MM.1S (cell line): ENCODE results near the gene RAB31.

Experiments
- DNase-seq: peaks from one replicate; pipeline ENCODE4 v3.0.0-alpha.2; 2015
- H2AFZ ChIP-seq: fragments of 300-600 bp; sonication (generic); 2 replicates; pipeline ENCODE4 v1.6.0; 2016; ENCODE audit warnings: antibody characterized with exemption, low read length
- H3F3A ChIP-seq: fragments of 300-600 bp; sonication (generic); 2 replicates; pipeline ENCODE4 v1.6.1; 2016; ENCODE audit warnings: mild to moderate bottlenecking, antibody characterized with exemption, low read length, moderate library complexity, mixed read lengths; ENCODE audit not compliant: insufficient read depth
- H3K27ac ChIP-seq: fragments of 300-600 bp; sonication (generic); 2 replicates; pipeline ENCODE4 v1.5.1; 2016; ENCODE audit warnings: mild to moderate bottlenecking, low read length
- H3K27me3 ChIP-seq: fragments of 300-600 bp; sonication (generic); replicated peaks from 2 replicates; pipeline ENCODE4 v1.6.0; 2016; ENCODE audit warnings: low read length; ENCODE audit not compliant: insufficient read depth
- H3K36me3 ChIP-seq: fragments of 300-600 bp; sonication (generic); replicated peaks from 2 replicates; pipeline ENCODE4 v1.6.1; 2016; ENCODE audit warnings: mild to moderate bottlenecking, low read length, mixed read lengths; ENCODE audit not compliant: insufficient read depth
- H3K4me1 ChIP-seq: fragments of 300-600 bp; sonication (generic); 2 replicates; pipeline ENCODE4 v1.6.1; 2016; ENCODE audit warnings: low read length, mixed read lengths
- H3K4me2 ChIP-seq: fragments of 300-600 bp; sonication (generic); 2 replicates; pipeline ENCODE4 v1.6.0; 2016; ENCODE audit warnings: low read depth, low read length
- H3K4me3 ChIP-seq: fragments of 300-600 bp; sonication (generic); 2 replicates; pipeline ENCODE4 v1.5.1; 2016; ENCODE audit warnings: low read length, mixed read lengths
- H3K79me2 ChIP-seq: fragments of 300-600 bp; sonication (generic); 2 replicates; pipeline ENCODE4 v1.6.1; 2016; ENCODE audit warnings: mixed run types, low read length, mixed read lengths
- H3K9ac ChIP-seq: fragments of 300-600 bp; sonication (generic); 2 replicates; pipeline ENCODE4 v1.6.1; 2016; ENCODE audit warnings: low read length, mixed read lengths
- H3K9me2 ChIP-seq: fragments of 300-600 bp; sonication (generic); replicated peaks from 2 replicates; pipeline ENCODE4 v1.6.1; 2016; ENCODE audit warnings: mild to moderate bottlenecking, low read length, mixed read lengths; ENCODE audit not compliant: insufficient read depth
- H3K9me3 ChIP-seq: fragments of 300-600 bp; sonication (generic); replicated peaks from 2 replicates; pipeline ENCODE4 v1.6.1; 2016; ENCODE audit warnings: mild to moderate bottlenecking, low read length, mixed read lengths; ENCODE audit not compliant: insufficient read depth
- H4K20me1 ChIP-seq: fragments of 300-600 bp; sonication (generic); 2 replicates; pipeline ENCODE4 v1.6.1; 2016; ENCODE audit warnings: mild to moderate bottlenecking, low read length, moderate library complexity, mixed read lengths; ENCODE audit not compliant: insufficient read depth
- CTCF ChIP-seq: fragments of 300-600 bp; sonication (generic); IDR thresholded peaks from 2 replicates; pipeline ENCODE4 v1.5.1; 2016; ENCODE audit warnings: antibody characterized with exemption, low read length, mixed read lengths
- EZH2 ChIP-seq: fragments of 300-600 bp; sonication (generic); optimal IDR thresholded peaks from 2 replicates; pipeline ENCODE3; 2017; ENCODE audit warnings: low read depth, mild to moderate bottlenecking, antibody characterized with exemption, low read length, mixed read lengths
- EZH2phosphoT487 ChIP-seq: fragments of 300-600 bp; sonication (generic); IDR thresholded peaks from 2 replicates; pipeline ENCODE4 v1.6.1; 2018; ENCODE audit warnings: antibody characterized with exemption, low read length

The RAB31 gene

GRCh38 chr18:9696701-9697100 is 11.4 kb upstream of the RAB31 start:
- Histone ChIP-seq H3K4me2 (no peak overlapping the region), H3K79me2 (no peaks in the 10 kb centered on the region), H3K9me2 (no peaks in the 10 kb centered on the region), H3K36me3 (no peaks in the 10 kb centered on the region), H3K4me1 (no peaks in the 10 kb centered on the region; the same call in 1 of the 2 replicates), H3F3A (no peaks in the 10 kb centered on the region), H3K9me3 (no peaks in the 10 kb centered on the region), H3K27me3 (no peaks in the 10 kb centered on the region), H3K4me3 (no peak overlapping the region), H3K9ac (no peak overlapping the region), H2AFZ (no peak overlapping the region), H3K27ac (no peak overlapping the region), H4K20me1 (no peaks in the 10 kb centered on the region)
- no peak for DNase-seq
- no peak for TF ChIP-seq CTCF
- TF ChIP-seq EZH2phosphoT487 = no peak
- TF ChIP-seq EZH2 = no peak

DNA sequence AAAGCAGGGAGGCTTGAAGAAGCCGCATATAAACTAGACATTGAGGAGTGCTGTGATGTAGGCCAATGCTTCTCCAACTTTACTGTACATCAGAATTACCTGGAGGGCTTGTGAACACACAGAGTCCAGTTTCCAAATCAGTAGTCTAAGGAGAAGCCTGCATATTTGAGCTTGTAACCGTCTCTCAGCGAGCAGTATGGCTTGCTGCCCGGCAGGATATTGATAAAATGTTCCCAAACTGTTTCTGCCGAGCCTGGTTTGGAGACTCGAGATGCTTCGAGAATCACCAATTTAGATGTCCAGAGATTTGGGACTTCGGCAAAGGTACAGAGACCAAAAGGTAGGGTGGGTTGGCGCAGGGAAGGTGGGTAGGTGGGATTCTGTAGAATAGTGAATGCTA is 11.0 kb upstream of the RAB31 start:
- Histone ChIP-seq H3K4me3 (no peak overlapping the region), H3K9me2 (no peaks in the 10 kb centered on the region), H4K20me1 (no peaks in the 10 kb centered on the region), H3K79me2 (no peaks in the 10 kb centered on the region), H3K9ac (no peak overlapping the region), H3K9me3 (no peaks in the 10 kb centered on the region), H2AFZ (no peak overlapping the region), H3F3A (no peaks in the 10 kb centered on the region), H3K27me3 (no peaks in the 10 kb centered on the region), H3K36me3 (no peaks in the 10 kb centered on the region), H3K4me1 (no peaks in the 10 kb centered on the region; the same call in 1 of the 2 replicates), H3K4me2 (no peak overlapping the region), H3K27ac (no peak overlapping the region)
- TF ChIP-seq CTCF = no peak
- no peak for TF ChIP-seq EZH2
- no peak for TF ChIP-seq EZH2phosphoT487
- no peak for DNase-seq

GRCh38 chr18:9698497-9698896 is 9.6 kb upstream of the RAB31 start:
- no peaks in the 10 kb centered on the region for H3K27me3 ChIP-seq
- no peak for DNase-seq
- no peak for TF ChIP-seq EZH2phosphoT487
- TF ChIP-seq CTCF = no peak
- TF ChIP-seq EZH2 = no peak
- H3K4me3 ChIP-seq = no peak overlapping the region
- H3K79me2 ChIP-seq = no peaks in the 10 kb centered on the region
- H3K9ac ChIP-seq = no peak overlapping the region
- H3K27ac ChIP-seq = no peak overlapping the region
- H3K9me2 ChIP-seq = no peaks in the 10 kb centered on the region
- no peaks in the 10 kb centered on the region for H3F3A ChIP-seq
- no peaks in the 10 kb centered on the region for H3K9me3 ChIP-seq
- H4K20me1 ChIP-seq = no peaks in the 10 kb centered on the region
- no peaks in the 10 kb centered on the region; the same call in 1 of the 2 replicates for H3K4me1 ChIP-seq
- H2AFZ ChIP-seq = no peak overlapping the region
- H3K36me3 ChIP-seq = no peaks in the 10 kb centered on the region
- H3K4me2 ChIP-seq = no peak overlapping the region

GRCh38 chr18:9700261-9700796 is 7.8 kb upstream of the RAB31 start:
- H3K27ac ChIP-seq = no peak overlapping the region
- H3F3A ChIP-seq = 0 out of 2 replicates have a peak, but pooled peaks cover 3% of the 10 kb centered on the region
- no peaks in the 10 kb centered on the region for H3K36me3 ChIP-seq
- H3K4me2 ChIP-seq = no peak overlapping the region
- H3K9me3 ChIP-seq = no peaks in the 10 kb centered on the region
- H3K9me2 ChIP-seq = no peaks in the 10 kb centered on the region
- H3K27me3 ChIP-seq = no peaks in the 10 kb centered on the region
- no peak overlapping the region for H3K4me3 ChIP-seq
- H3K9ac ChIP-seq = no peak overlapping the region
- H3K79me2 ChIP-seq = no peaks in the 10 kb centered on the region
- no peak for DNase-seq
- H4K20me1 ChIP-seq = no peaks in the 10 kb centered on the region
- no peak for TF ChIP-seq EZH2
- no peak for TF ChIP-seq EZH2phosphoT487
- no peak for TF ChIP-seq CTCF
- H3K4me1 ChIP-seq = peaks cover 6% of the 10 kb centered on the region
- H2AFZ ChIP-seq = no peak overlapping the region
